Esophagus muscularis mucosa (tissue), 4 donors: ENCODE measurements around the gene ISG15. TPM values are rescaled to one million over a fixed set of nuclear protein-coding genes. Genes with fewer than 3 reads are reported as not detected.

Source experiments
- DNase-seq: peaks from one replicate; pipeline ENCODE4 v3.0.0-alpha.2; 2017; ENCODE audit errors: extremely low spot score
- H3K27ac ChIP-seq, 4 donors: fragments of 200-600 bp; sonication (generic); replicated peaks in 1 of 4; 1 replicate in 3 of 4; 2 replicates in 1 of 4; pipeline ENCODE4 v1.5.1; 2016 to 2019; ENCODE audit warnings: mild to moderate bottlenecking in 1 of 4
- H3K27me3 ChIP-seq, 4 donors: fragments of 200-600 bp; sonication (generic); one replicate each; pipeline versions ENCODE4 v1.5.1 to v1.6.0; 2016 to 2019
- H3K36me3 ChIP-seq, 4 donors: fragments of 200-600 bp; sonication (generic); one replicate each; pipeline ENCODE4 v1.5.1; 2016 to 2019
- H3K4me1 ChIP-seq, 4 donors: fragments of 200-600 bp; sonication (generic); one replicate each; pipeline ENCODE4 v1.5.1; 2016 to 2019
- H3K4me3 ChIP-seq, 4 donors: fragments of 200-600 bp; sonication (generic); 1 replicate in 2 of 4; 2 replicates in 2 of 4; pipeline ENCODE4 v1.5.1; 2016 to 2019; ENCODE audit warnings: mild to moderate bottlenecking in 4 of 4, moderate library complexity in 1 of 4
- H3K9me3 ChIP-seq, 4 donors: fragments of 200-600 bp; sonication (generic); 1 replicate in 3 of 4; 2 replicates in 1 of 4; pipeline ENCODE4 v1.5.1; 2016 to 2019
- EP300 ChIP-seq: sonication (generic); formaldehyde crosslinking; IDR thresholded peaks from one replicate; pipeline ENCODE4 v1.6.1; 2017; ENCODE audit warnings: antibody characterized with exemption
- POLR2A ChIP-seq: fragments of 450-650 bp; IDR thresholded peaks from one replicate; pipeline ENCODE4 v1.6.1; 2017; ENCODE audit warnings: antibody characterized with exemption, moderate library complexity, mild to moderate bottlenecking, low read depth
- POLR2AphosphoS5 ChIP-seq, 2 donors: sonication (generic); formaldehyde crosslinking; IDR thresholded peaks; one replicate each; pipeline ENCODE4 v1.6.1; 2017; ENCODE audit warnings: antibody characterized with exemption in 2 of 2
- WGBS: methylation state at CpG from one replicate; pipeline ENCODE4 v1.1.5; 2018; 5-methylcytosine and 5-hydroxymethylcytosine counted together
- intact Hi-C: fragments of 100-400 bp; cut with DNase I; formaldehyde crosslinking; loops from one replicate; pipeline ENCODE4 v1.15.1; 2023
- total RNA-seq, 4 donors: library from RNA; depleted of rRNA; stranded (reverse); fragments of >200 nt; gene quantifications; one replicate each; pipeline versions ENCODE4 v1.1.0 to v1.2.1, GENCODE V29; 2016
- TF ChIP-seq, protein P1 (sequence below), 3 experiments: fragments of 200-600 bp in 2 of 3; fragments of 450-650 bp in 1 of 3; sonication (generic) in 2 of 3; IDR thresholded peaks; one replicate each; pipeline ENCODE4 v1.5.1; 2017 to 2019; ENCODE audit warnings: antibody characterized with exemption in 3 of 3, mild to moderate bottlenecking in 2 of 3, moderate library complexity in 1 of 3

Gene ISG15
- total RNA-seq, 4 donors from 2014 or later, result 39.4 to 74.9 (median 41.1) TPM

DNA sequence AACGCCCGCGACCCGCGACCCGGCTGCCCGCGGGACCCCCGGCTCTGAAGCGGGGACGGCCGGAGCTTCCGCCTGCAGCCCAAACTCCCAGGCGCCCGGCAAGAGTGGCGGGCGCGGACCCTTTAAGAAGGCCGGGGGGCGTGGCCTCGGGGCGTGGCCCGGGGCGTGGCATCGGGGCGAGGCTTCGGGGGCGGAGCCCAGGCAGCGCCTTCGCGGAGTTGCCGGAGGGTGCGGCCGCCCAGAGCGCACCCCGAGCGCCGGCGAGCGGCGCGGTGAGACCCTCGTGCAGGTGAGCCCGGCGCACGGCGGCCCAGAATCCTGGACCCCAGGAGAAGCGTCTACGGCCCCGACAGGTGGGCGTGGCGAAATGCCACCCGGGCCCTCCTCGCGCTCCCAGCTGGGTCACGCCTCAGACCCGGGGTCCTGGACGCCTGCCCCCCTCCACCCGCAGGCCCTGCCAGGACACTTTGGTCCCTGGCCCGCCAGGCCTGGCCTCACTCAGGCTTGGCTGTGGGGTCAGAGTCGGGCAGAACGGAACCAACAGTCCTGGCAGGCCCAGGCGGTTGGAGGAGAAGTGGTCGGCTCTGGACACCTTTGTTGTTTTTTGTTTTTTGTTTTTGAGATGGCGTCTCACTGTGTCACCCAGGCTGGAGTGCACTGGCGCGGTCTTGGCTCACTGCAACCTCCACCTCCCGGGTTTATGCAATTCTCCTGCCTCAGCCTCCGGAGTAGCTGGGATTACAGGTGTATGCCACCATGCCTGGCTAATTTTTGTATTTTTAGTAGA lies 46.4 kb downstream of the ISG15 start:
- H3K27ac ChIP-seq, result no peak overlapping the region
- peak; percentile 96 for DNase-seq
- peaks cover 22 to 52% (median 41%) of the 10 kb centered on the region in 4 donors for H3K4me1 ChIP-seq
- TF ChIP-seq, protein P1, sequence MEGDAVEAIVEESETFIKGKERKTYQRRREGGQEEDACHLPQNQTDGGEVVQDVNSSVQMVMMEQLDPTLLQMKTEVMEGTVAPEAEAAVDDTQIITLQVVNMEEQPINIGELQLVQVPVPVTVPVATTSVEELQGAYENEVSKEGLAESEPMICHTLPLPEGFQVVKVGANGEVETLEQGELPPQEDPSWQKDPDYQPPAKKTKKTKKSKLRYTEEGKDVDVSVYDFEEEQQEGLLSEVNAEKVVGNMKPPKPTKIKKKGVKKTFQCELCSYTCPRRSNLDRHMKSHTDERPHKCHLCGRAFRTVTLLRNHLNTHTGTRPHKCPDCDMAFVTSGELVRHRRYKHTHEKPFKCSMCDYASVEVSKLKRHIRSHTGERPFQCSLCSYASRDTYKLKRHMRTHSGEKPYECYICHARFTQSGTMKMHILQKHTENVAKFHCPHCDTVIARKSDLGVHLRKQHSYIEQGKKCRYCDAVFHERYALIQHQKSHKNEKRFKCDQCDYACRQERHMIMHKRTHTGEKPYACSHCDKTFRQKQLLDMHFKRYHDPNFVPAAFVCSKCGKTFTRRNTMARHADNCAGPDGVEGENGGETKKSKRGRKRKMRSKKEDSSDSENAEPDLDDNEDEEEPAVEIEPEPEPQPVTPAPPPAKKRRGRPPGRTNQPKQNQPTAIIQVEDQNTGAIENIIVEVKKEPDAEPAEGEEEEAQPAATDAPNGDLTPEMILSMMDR (IDR thresholded peaks at IDR 0.05), result peak in 2 of 3 experiments; percentile 3 to 38
- TF ChIP-seq POLR2A, result no peak
- intact Hi-C loops, result no loop called here
- peaks cover 0 to 9% (median 4%) of the 10 kb centered on the region in 4 donors for H3K36me3 ChIP-seq
- H3K9me3 ChIP-seq, result no peaks in the 10 kb centered on the region
- 43% methylated on average over 7 of the region's 69 CpGs for WGBS
- H3K4me3 ChIP-seq, result peak overlapping the region; percentile 54 to 74 (median 62)
- peaks cover 4 to 84% (median 35%) of the 10 kb centered on the region in 4 donors for H3K27me3 ChIP-seq

DNA sequence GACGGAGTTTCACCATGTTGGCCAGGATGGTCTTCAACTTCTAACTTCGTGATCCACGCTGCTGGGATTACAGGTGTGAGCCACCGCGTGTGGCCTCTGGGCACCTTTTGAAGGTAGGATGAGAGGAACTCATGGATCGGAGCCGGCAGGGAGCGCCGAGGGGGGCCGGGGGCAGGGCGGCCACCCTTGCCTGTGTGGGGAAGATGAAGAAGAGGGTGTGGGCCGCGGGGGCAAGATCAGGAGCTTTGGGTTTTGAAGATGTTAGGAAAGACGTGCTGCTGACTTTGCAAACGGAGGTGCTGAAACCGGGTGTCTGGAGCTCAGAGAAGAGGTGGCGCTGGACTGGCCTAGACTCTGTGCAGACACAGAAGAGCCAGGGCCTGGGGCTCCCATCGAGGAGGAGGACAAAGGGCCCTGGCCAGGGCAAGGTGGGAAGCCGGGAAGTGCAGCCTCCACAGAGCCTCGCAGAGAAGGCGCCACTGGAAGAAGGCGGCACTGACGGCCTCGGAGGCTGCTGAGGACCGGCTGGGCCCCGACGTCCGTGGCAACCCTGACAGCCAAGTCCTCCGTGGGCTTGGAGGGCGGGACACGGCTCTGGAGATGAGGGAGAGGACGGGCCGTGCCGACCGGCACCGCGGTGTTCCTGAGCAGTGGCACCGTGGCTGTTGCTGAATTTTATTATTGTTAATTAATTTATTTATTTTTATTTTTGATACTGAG lies 47.1 kb downstream of the ISG15 start:
- peak overlapping the region in 2 of 4 donors; percentile 60 to 64 for H3K4me3 ChIP-seq
- H3K36me3 ChIP-seq, result peaks cover 0 to 1% (median under 1%) of the 10 kb centered on the region in 4 donors
- TF ChIP-seq, protein P1 (IDR thresholded peaks at IDR 0.05), result no peak
- TF ChIP-seq POLR2AphosphoS5 (IDR thresholded peaks at IDR 0.05) (no peak), EP300 (no peak), POLR2A (no peak)
- H3K27ac ChIP-seq, result no peak overlapping the region
- peaks cover 4 to 88% (median 35%) of the 10 kb centered on the region in 4 donors for H3K27me3 ChIP-seq
- H3K4me1 ChIP-seq, result peaks cover 22 to 52% (median 41%) of the 10 kb centered on the region in 4 donors
- DNase-seq, result no peak
- WGBS, result 58% methylated on average over 38 of the region's 38 CpGs
- H3K9me3 ChIP-seq, result no peaks in the 10 kb centered on the region
- intact Hi-C loops, result no loop called here

DNA sequence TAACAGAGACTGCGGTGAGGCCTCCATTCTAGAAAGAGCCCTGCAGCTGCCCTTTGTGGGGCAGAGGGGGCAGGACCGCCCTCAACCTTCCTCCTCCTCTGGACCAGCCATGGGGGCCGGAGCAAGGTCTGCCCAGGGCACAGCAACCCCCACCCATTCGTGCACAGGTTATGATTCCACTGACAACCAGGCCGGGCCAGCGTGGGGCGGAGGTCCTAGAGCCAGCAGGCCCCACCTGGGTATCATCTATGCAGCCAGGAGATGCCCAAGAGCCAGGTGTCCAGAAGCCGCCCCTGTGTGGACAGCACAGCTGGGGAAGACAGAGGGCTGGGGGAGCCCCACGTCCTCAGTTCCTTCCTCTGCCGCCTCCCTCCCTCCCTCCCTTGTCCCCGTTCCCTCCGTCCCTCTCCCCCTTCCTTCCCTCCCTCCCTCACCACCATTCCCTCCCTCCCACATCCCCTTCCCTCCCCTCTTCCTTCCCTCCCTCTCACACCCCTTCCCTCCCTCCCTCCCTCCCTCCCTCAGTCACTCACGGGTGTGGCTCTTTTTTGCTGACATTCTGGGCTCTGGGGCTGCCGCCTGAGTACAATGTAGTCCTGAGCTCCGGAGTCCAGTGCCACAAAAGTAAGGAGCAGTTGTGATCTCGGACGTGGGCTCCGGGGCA lies 48.5 kb downstream of the ISG15 start:
- DNase-seq, result no peak
- Histone ChIP-seq H3K27ac (no peak overlapping the region), H3K9me3 (no peaks in the 10 kb centered on the region), H3K27me3 (peaks cover 4 to 89% (median 35%) of the 10 kb centered on the region in 4 donors), H3K36me3 (no peaks in the 10 kb centered on the region), H3K4me3 (no peak overlapping the region), H3K4me1 (peaks cover 22 to 52% (median 41%) of the 10 kb centered on the region in 4 donors)
- 42% methylated on average over 7 of the region's 18 CpGs for WGBS
- TF ChIP-seq, protein P1 (IDR thresholded peaks at IDR 0.05), result no peak
- no peak for TF ChIP-seq POLR2AphosphoS5 (IDR thresholded peaks at IDR 0.05)
- TF ChIP-seq EP300, result no peak
- no peak for TF ChIP-seq POLR2A
- intact Hi-C loops, result loop anchor here (2.0 kb wide), 1 partner anchor 77 kb away; no protein-coding TSS in a partner anchor

DNA sequence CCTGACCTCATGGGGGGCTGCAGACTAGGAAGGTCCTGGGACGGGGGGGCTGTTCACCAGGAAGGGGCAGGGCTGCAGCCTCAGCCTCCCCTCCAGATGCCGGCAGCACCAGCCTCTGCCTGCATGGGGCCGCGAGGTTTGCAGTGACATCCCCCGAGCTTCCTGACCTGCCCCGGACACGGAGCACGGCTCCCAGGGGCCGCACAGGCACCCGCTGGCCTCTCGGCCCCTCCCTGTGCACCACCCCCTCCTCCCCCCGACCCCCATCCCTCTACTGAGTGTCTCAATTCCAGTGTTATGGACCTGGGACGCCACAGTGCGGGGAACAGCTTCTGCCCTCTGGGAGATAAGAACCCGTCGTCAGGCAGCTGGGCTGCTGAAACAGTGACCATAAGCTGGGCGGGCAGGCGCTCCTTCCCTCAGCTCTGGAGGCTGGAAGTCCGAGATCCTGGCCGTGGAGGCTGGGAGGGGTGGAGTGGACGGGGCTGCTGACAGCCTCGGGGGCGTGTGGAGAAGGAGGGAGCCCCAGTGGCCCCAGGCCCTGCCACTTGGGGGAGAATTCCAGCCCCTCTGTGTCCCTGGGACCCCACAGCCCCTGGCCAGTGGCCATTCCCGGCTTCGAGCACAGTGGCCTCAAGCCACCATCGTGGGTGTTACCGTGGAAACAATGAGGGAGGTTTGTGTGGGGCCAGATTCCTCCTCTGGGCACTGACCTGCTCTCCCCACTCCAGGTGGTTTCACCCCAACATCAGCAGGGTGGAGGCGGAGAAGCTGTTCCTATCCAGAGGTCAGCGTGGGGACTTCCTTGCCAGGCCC lies 49.3 kb downstream of the ISG15 start:
- Histone ChIP-seq H3K36me3 (no peaks in the 10 kb centered on the region), H3K4me3 (no peak overlapping the region), H3K4me1 (peaks cover 22 to 52% (median 41%) of the 10 kb centered on the region in 4 donors), H3K27ac (no peak overlapping the region), H3K9me3 (no peaks in the 10 kb centered on the region), H3K27me3 (peaks cover 4 to 89% (median 38%) of the 10 kb centered on the region in 4 donors)
- 68% methylated on average over 2 of the region's 29 CpGs for WGBS
- TF ChIP-seq POLR2A (no peak), POLR2AphosphoS5 (IDR thresholded peaks at IDR 0.05) (no peak), EP300 (no peak)
- TF ChIP-seq, protein P1 (IDR thresholded peaks at IDR 0.05), result no peak
- intact Hi-C loops, result loop anchor here (2.0 kb wide), 1 partner anchor 78 kb away; no protein-coding TSS in a partner anchor
- no peak for DNase-seq
